Uterus (tissue), 2 donors: ENCODE measurements around the gene BIN2.

ENCODE experiments used
- CTCF ChIP-seq, 4 experiments: fragments of 200-600 bp in 2 of 4; fragments of 450-650 bp in 2 of 4; sonication (generic) in 2 of 4; IDR thresholded peaks; one replicate each; pipeline ENCODE4 v1.5.1; 2016 to 2019; ENCODE audit warnings: antibody characterized with exemption in 4 of 4, mild to moderate bottlenecking in 2 of 4, moderate library complexity in 1 of 4
- POLR2A ChIP-seq, 2 donors: fragments of 450-650 bp; IDR thresholded peaks; one replicate each; pipeline ENCODE4 v1.6.1; 2016; ENCODE audit warnings: antibody characterized with exemption in 2 of 2, mild to moderate bottlenecking in 1 of 2, moderate library complexity in 1 of 2

GRCh38 chr12:51264297-51264696 is 59.7 kb downstream of the BIN2 start:
- TF ChIP-seq CTCF (IDR thresholded peaks at IDR 0.05) (no peak), POLR2A (IDR thresholded peaks at IDR 0.05) (no peak)
